Esophagus mucosa (tissue), 1 donor: ENCODE results near the gene OR52B2. TPM values are rescaled to one million over a fixed set of nuclear protein-coding genes. Genes with fewer than 3 reads are reported as not detected.
"Not testable (repeated sequence)": the region's sequence is repeated elsewhere in the genome, so short reads cannot be mapped to it uniquely, and the experiment has no call there.

ENCODE experiments used
- ATAC-seq: fragments of 200-7000 bp; cut with Tn5 transposase; one replicate; pipeline ENCODE4 v1.9.1; 2020
- total RNA-seq: library from RNA; stranded (reverse); gene quantifications from one replicate; pipeline ENCODE4 v1.2.4, GENCODE V29; 2023
- donor health status: DM: yes; HTN: yes; CAD: no.

OR52B2 gene
- total RNA-seq, 1 donor from 2014 or later, result not detected

DNA sequence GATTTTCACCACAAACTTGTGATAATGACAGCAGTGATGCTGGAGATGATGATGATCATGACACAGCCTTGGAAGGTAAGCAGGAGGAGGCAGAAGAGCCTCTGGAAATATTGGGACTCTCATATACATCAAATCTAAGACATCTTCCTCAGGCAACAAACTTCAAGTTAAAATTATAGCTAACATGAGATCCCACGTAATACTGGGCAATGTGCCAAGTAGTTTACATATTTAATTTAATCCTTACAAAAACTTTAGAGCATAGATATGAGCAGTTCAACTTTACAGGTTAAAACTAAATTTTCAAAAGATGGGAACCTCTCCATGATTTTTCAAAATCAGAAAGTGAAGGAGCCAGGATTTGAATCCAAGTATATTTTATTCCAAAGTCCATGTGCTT is 19.0 kb downstream of the OR52B2 start:
- no peak for ATAC-seq

DNA sequence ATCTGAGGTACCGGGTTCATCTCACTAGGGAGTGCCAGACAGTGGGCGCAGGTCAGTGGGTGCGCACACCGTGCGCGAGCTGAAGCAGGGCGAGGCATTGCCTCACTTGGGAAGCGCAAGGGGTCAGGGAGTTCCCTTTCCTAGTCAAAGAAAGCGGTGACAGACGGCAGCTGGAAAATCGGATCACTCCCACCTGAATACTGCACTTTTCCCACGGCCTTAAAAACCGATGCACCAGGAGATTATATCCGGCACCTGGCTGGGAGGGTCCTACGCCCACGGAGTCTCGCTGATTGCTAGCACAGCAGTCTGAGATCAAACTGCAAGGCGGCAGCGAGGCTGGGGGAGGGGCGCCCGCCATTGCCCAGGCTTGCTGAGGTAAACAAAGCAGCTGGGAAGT is 26.4 kb downstream of the OR52B2 start:
- not testable (repeated sequence) for ATAC-seq

DNA sequence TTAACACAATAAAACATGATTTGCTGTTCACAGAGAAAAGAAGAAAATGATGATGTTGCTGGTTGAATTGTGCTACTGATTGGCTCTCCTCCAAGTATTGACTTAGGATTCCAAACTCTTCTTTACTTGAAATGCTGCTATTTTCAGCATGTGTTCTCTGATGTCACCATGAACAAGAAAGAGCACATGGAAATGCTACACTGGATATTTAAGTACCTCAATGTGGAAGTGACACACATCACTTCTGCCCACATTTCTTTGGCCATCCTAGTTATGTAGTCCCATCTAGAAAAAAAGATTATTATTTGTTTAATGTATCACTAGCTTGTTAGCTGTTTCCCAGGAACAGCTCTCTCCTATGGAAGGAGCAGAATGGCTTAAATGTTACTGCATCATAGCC is 27.2 kb downstream of the OR52B2 start:
- ATAC-seq, result no peak

DNA sequence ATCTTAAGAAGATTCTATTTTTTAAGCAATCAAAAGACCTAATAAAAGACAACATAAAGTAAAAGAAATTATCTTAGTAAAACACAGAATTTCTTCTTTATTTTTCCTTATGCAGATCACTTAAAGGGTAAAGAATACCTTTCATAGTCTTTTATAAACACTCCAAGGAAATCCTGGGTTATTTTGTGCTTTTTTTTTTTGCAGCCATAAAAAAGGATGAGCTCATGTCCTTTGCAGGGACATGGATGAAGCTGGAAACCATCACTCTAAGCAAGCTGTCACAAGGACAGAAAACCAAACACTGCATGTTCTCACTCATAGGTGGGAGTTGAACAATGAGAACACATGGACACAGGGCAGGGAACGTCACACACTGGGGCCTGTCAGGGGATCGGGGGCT is 34.2 kb downstream of the OR52B2 start:
- not testable (repeated sequence) for ATAC-seq

DNA sequence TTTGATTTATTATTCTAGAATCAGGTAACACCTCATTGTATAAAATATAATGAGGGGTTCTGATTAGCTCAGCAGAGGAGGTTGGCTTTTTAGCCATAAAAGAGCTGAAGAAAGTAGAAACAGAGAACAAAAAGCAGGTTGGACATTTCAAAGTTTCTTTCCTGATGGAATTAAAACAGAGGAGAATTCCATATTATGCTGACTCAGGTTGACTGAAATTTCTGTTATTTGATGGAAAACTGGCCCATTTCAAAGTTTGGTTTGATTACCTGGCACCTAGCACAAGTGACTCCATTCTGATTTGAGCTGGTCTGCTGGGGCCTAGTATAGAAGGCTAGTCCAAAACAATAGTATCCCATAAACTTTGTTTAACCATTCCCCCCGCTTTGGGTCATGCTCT is 37.7 kb downstream of the OR52B2 start:
- no peak for ATAC-seq

GRCh38 chr11:6129635-6130034 is 40.5 kb downstream of the OR52B2 start:
- ATAC-seq, result no peak

DNA sequence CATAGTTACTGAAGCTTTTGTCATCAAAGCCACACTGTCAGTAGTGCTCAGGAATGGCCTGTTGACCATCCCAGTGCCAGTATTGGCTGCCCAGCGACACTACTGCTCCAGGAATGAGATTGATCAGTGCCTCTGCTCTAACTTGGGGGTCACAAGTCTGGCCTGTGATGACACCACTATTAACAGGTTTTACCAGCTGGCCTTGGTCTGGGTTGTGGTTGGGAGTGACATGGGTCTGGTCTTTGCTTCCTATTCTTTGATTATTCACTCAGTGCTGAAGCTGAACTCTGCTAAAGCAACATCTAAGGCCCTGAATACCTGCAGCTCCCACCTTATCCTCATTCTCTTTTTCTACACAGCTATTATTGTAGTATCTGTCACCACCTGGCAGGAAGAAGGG is 41.1 kb downstream of the OR52B2 start:
- ATAC-seq, result no peak

DNA sequence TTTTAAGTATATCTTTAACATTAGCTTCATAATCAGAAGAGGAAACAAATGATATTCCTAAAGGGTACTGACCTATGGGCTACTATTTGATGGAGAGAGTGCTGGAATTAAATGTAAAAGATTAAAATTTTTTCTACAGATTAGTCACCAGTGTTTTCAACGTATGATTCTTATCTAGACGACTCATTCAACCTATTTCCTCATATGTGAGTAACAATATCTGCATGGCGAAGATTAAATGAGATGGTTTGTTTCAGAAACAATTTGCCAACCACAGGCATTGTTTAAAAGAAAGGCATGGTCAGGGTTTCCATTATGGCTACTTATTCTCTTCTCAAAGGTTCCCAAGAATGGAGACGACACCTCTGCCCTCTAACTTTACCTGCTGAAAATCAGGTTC is 42.2 kb downstream of the OR52B2 start:
- ATAC-seq, result no peak

GRCh38 chr11:6124245-6124644 is 45.9 kb downstream of the OR52B2 start:
- ATAC-seq, result no peak

Other genes starting within 250 kb of the OR52B2 start
- not detected for gene OR56A3, start 228.1 kb downstream of the OR52B2 start, total RNA-seq
- not detected for gene OR56A5, start 201.8 kb downstream of the OR52B2 start, total RNA-seq
- not detected for gene OR52L1, start 183.3 kb downstream of the OR52B2 start, total RNA-seq
- not detected for gene OR56A4, start 163.4 kb downstream of the OR52B2 start, total RNA-seq
- gene OR56A1, start 139.6 kb downstream of the OR52B2 start, total RNA-seq, result not detected
- not detected for gene OR56B4, start 62.6 kb downstream of the OR52B2 start, total RNA-seq
- not detected for gene OR52W1, start 28.9 kb upstream of the OR52B2 start, total RNA-seq
- not detected for gene C11orf42, start 35.2 kb upstream of the OR52B2 start, total RNA-seq
- gene FHIP1B, start 64.3 kb upstream of the OR52B2 start, total RNA-seq, result 13.2 TPM
- gene CNGA4, start 68.8 kb upstream of the OR52B2 start, total RNA-seq, result 0.08 TPM
- gene CCKBR, start 89.5 kb upstream of the OR52B2 start, total RNA-seq, result not detected
- 11.8 TPM for gene CAVIN3, start 150.2 kb upstream of the OR52B2 start, total RNA-seq
- 10.3 TPM for gene SMPD1, start 220.1 kb upstream of the OR52B2 start, total RNA-seq
- 2.6 TPM for gene APBB1, start 248.8 kb upstream of the OR52B2 start, total RNA-seq